OCI-M1 (cell line): ENCODE data around the gene PGC.

ENCODE experiments used
- DNase-seq: peaks from one replicate; lab custom pipeline; 2025; lab: John Stamatoyannopoulos, UW

PGC gene

DNA sequence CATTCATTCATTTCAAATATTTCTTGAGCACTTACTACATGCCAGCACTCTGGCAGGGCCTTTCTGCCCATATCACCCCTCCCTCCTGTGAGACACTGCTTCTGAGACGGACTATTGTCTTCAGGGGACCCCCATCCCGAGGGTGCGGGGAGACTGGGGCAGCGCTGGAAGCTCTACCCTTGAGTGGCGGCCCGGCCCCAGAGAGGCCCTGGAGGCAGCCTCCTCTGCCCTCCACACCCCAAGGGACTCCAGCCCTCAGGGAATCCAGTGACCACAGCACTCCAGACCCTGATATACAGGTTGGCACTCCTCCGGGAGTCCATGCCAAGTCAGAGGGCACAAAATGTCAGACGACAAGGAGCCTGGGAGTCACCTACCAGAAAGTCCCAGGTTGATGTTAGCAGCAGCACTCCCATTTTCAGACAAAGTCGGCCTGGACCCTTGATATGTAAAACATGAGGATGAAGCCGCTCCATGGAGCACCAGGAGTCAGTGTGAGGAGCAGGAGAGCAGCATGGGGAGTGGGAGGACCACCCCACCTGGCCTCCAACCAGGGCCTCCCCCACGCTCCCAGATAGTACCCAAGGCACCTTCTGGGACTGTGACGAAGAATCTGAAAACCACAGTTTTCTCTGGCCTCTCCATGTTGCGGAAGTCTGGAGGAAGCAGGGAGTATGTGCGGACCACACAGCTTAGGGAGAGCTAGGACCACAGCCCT lies 32.5 kb downstream of the PGC start:
- no peak for DNase-seq

DNA sequence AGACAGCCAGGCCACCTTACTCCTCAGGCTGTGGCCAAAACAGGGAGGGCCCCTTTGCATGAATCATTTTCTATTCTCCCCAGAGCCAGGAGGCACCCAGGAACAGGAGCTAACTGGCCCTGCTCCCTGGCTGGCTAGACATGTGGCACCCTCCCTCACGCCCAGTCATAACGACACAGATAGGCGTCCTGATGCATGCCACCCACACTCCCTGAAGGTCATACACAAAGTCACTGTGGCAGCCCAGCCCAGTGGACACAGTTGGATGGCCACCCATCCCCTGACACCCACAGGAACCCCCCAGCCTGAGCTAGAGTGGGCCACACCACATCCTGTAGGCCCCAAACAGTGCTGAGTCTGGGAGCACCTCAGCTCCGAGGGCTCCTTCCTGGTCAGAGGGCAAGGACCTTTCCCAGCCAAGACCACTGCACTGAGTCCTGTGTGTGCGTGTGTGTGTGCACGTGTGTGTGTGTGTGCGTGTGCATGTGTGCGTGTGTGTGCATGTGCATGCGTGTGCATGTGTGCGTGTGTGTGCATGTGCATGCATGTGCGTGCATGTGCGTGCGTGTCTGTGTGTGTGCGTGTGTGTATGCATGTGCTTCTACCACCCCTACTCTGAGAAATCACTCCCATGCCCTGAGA lies 33.4 kb downstream of the PGC start:
- no peak for DNase-seq

DNA sequence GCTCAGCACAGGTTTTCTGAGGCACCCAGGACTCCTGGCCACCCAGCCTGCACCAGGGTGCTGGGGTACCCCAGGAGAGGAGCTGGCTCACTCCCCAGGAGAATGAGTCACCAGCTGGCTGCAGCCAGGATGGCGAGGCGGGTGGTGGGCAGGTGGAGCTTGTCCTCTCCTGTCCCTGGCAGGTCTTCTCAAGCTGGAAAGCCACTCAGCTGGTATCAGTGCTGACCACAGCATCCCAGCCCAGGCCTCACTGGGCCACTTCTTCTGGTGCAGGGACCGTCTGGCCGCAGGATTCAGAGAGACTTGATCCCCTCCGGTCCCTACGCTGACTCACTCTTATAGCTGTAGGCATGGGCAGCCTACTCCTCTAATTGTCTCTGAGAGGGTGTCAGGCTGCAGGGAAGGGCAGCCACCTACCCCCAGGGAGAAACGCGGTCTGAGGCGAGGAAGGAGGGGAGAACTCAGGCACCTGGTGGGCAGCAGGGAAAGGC lies 34.0 kb downstream of the PGC start:
- DNase-seq = no peak

- no peak for DNase-seq
These were observed 34.5 kb downstream of the PGC start for GRCh38 chr6:41712651-41713103.

GRCh38 chr6:41711323-41712038 lies 35.7 kb downstream of the PGC start:
- no peak for DNase-seq

- no peak for DNase-seq
These were observed 37.8 kb downstream of the PGC start for GRCh38 chr6:41709375-41709774.

DNA sequence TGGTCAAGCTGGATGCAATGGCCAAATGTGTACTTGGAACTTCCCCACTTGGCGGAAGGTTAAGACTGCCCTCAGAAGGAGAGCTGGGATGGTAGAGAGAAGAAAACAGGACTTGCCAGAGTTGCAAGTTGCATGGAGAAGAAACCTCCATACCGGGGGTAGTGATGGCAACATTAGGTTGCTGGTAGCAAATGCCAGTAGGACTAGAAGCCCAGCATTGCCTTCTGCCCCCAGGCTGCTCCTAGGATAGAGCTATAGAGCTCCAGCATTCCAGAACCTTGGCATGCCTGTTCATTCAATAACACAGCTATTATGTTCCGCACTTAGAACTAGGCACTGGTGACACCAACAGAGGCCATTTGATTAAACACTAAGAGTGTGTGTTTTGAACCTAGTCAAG lies 38.3 kb downstream of the PGC start:
- DNase-seq = no peak

- peak; percentile 34 for DNase-seq
These were observed 39.5 kb downstream of the PGC start for GRCh38 chr6:41707565-41708200.

- no peak for DNase-seq
These were observed 40.2 kb downstream of the PGC start for GRCh38 chr6:41706876-41707564.

GRCh38 chr6:41705996-41706835 lies 41.0 kb downstream of the PGC start:
- DNase-seq = peak; percentile 79

- DNase-seq = no peak
These were observed 41.7 kb downstream of the PGC start for GRCh38 chr6:41705311-41705995.

DNA sequence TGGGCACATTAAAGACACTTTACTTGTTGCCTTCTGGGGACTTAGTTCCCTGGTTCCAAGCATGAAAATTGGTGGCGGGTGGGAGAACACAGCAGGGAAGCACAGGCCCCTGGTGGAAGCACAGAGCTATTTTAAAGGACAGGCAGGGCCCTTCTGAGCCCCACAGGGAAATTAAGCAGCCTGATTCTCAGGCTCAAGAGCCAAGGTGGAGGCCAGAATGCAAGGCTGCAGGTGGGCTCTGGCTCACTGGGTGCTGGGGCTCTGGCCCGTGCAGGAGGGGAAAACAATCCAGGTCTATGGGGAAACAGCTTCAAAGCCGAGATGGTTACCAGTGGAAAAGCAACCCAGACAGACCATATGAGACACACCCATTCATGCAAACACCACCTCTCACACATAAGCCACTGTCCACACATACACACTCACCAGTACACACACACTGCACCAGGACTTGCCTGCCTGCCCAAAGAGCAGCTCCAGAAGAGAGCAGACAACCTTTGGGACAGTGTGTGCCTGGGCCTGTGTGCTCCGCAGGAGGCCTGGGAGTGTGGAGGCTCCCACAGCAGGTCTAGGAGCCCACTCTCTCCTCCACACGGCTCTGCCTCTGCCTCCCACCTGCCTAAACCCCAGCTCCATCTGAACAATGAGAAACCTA lies 42.4 kb downstream of the PGC start:
- no peak for DNase-seq

DNA sequence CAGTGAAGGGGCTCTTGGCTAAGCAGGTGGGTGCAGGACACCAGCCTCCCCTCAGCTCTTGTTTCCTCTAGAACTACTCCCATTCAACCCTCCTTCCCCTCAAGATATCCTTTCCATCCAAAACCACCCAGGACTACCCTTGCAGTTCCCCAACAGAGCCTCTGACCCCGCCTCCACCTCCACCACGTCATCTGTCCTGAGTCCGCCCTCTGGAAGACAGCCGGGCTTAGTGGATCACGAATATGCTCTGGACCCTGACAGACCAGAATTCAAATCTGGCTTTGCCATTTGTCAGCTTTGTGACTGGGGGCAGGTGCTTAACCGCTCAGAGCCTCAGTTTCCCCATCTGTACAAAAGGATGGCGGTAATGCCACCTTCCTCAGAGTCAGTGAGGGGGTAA lies 43.2 kb downstream of the PGC start:
- no peak for DNase-seq

- no peak for DNase-seq
These were observed 44.3 kb downstream of the PGC start for GRCh38 chr6:41702771-41703494.

DNA sequence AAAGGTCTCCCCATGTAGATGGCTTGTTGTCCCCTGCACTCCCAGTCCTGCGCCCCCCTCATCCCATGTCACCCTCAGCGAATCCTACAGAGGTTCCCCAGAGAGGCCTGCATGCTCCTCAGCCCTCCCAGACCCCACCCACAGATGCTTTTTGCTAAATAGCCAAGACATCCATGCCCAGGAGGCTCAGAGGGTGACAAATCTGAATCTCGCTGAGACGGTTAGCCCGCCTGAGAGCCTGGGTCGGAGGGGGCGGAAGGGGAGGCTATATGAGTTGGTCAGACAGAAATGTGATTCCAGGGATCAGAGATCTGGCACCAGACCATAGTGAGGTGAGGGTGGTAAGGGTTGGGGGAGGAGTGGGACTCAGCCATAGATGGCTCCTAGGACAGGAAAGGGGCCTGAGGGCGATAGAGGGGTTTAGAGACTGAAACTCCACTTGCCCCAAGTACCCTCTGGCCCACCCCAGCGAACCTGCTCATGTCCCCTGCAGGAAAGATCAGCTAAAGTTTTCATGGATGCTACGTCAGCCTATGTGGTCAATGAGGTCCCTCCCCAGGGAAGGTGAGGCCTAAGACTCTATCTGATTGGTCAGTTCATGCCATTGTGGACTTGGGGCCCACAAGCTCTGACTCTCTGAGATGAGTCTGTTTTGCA lies 45.0 kb downstream of the PGC start:
- DNase-seq = no peak

- no peak for DNase-seq
These were observed 46.5 kb downstream of the PGC start for GRCh38 chr6:41700463-41701347.

DNA sequence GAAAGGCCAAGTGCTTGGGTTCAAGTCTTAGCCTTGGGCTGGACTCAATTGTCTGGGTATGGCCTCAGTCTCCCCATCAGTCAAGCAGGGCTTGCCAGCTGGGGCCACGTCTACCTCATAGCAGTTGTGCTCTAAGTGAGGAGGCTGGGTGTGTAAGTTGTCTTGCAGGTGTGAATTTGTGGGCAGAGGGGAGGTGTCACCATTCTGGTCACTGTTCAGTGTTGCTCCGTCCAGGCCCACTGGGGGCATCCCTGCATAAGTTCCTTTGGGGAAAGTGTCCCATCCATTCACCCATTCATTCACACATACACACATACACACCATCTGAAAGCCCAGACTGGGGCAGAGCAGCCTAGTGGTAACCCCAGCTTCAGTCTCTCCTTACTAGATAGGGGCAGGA lies 48.1 kb downstream of the PGC start:
- no peak for DNase-seq
